Measurements from ENCODE around the gene USP32.

USP32 gene

GRCh38 chr17:60296177-60296576 lies 95.8 kb downstream of the USP32 start:
- TF ChIP-seq ZNF8 (CRISPR knock-in tag; IDR thresholded peaks at IDR 0.05) (no peak), RARB (CRISPR knock-in tag; IDR thresholded peaks at IDR 0.05) (no peak), PATZ1 (CRISPR knock-in tag; IDR thresholded peaks at IDR 0.05; ENCODE audit: borderline replicate concordance) (no peak), TSHZ2 (CRISPR knock-in tag; IDR thresholded peaks at IDR 0.05) (no peak), ARNTL (CRISPR knock-in tag; IDR thresholded peaks at IDR 0.05; ENCODE audit: borderline replicate concordance, low read depth) (no peak), ESRRG (CRISPR knock-in tag; IDR thresholded peaks at IDR 0.05) (no peak), ZFP30 (CRISPR knock-in tag; IDR thresholded peaks at IDR 0.05) (no peak), CSDC2 (CRISPR knock-in tag; IDR thresholded peaks at IDR 0.05) (no peak)
- TF ChIP-seq, protein P1, sequence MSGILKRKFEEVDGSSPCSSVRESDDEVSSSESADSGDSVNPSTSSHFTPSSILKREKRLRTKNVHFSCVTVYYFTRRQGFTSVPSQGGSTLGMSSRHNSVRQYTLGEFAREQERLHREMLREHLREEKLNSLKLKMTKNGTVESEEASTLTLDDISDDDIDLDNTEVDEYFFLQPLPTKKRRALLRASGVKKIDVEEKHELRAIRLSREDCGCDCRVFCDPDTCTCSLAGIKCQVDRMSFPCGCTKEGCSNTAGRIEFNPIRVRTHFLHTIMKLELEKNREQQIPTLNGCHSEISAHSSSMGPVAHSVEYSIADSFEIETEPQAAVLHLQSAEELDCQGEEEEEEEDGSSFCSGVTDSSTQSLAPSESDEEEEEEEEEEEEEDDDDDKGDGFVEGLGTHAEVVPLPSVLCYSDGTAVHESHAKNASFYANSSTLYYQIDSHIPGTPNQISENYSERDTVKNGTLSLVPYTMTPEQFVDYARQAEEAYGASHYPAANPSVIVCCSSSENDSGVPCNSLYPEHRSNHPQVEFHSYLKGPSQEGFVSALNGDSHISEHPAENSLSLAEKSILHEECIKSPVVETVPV (CRISPR knock-in tag; IDR thresholded peaks at IDR 0.05), result no peak
- ATAC-seq, result no peak

DNA sequence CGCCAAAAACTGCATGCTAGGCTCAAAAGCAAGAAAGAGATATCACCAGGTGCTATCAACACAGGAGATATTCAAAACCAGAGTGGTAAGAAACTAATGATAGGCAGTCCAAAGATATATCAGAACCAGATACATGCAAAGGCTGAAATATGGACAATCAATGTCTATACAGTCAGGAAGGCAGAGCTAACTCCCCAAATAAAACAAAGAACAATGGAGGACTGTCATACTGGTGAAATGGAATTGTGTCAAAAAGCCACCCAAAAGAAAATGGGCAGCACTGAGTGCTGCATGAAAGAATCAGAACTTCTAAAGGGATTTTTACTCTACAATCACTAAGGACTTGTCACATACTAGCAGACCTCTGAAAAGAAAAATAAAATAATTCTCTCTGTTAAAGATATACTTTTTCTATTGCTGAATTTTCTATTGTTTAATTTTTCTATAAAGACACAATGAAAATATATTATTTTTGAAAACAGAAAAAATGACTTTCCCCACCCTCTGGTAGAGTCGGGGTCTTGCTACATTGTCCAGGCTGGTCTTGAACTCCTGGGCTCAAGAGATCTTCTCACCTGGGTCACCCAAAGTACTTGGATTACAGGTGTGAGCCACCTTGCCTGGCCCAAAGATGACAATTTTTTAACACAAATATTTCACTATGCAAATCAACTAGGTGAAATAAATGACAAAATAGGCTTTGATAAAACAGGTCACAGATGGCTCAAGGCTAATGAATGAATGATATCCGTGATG lies 98.2 kb downstream of the USP32 start:
- no peak for ATAC-seq
- TF ChIP-seq TSHZ2 (CRISPR knock-in tag; IDR thresholded peaks at IDR 0.05) (no peak), PATZ1 (CRISPR knock-in tag; IDR thresholded peaks at IDR 0.05; ENCODE audit: borderline replicate concordance) (no peak), BACH2 (CRISPR knock-in tag; IDR thresholded peaks at IDR 0.05; ENCODE audit: borderline replicate concordance) (no peak), OSR1 (CRISPR knock-in tag; IDR thresholded peaks at IDR 0.05) (no peak), ARNTL (CRISPR knock-in tag; IDR thresholded peaks at IDR 0.05; ENCODE audit: borderline replicate concordance, low read depth) (no peak), ISL1 (CRISPR knock-in tag; IDR thresholded peaks at IDR 0.05) (no peak), ZNF70 (CRISPR knock-in tag; IDR thresholded peaks at IDR 0.05) (no peak), ZC3H10 (CRISPR knock-in tag; IDR thresholded peaks at IDR 0.05) (no peak), ZFP30 (CRISPR knock-in tag; IDR thresholded peaks at IDR 0.05) (no peak), RARB (CRISPR knock-in tag; IDR thresholded peaks at IDR 0.05) (no peak)
- TF ChIP-seq, protein P1 (CRISPR knock-in tag; IDR thresholded peaks at IDR 0.05), result no peak
- TF ChIP-seq, protein P2, sequence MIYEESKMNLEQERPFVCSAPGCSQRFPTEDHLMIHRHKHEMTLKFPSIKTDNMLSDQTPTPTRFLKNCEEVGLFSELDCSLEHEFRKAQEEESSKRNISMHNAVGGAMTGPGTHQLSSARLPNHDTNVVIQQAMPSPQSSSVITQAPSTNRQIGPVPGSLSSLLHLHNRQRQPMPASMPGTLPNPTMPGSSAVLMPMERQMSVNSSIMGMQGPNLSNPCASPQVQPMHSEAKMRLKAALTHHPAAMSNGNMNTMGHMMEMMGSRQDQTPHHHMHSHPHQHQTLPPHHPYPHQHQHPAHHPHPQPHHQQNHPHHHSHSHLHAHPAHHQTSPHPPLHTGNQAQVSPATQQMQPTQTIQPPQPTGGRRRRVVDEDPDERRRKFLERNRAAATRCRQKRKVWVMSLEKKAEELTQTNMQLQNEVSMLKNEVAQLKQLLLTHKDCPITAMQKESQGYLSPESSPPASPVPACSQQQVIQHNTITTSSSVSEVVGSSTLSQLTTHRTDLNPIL (CRISPR knock-in tag; IDR thresholded peaks at IDR 0.05; ENCODE audit: low read depth), result no peak
